ENCODE measurements around the gene GLI1. TPM values are rescaled to one million over a fixed set of nuclear protein-coding genes. Genes with fewer than 3 reads are reported as not detected.

GLI1 gene
- polyA plus RNA-seq, 1 of the 3 experiments (the other 2 are of a cell fraction), result 0.90 TPM

- Histone ChIP-seq H3K27me3 (ENCODE audit: insufficient read depth) (no peaks in the 10 kb centered on the region), H2AFZ (ENCODE audit: low read depth) (no peak overlapping the region), H3K4me2 (no peak overlapping the region; the same call in 1 of the 2 replicates), H3K9me2 (no peaks in the 10 kb centered on the region), H3K36me3 (replicated peaks in 1 of 2; ENCODE audit: control insufficient read depth in 1 of 2, insufficient read depth in 2 of 2, low read length in 1 of 2) (peaks cover 33 to 50% of the 10 kb centered on the region in 2 experiments), H4K20me1 (ENCODE audit: insufficient read depth) (0 out of 2 replicates have a peak, but pooled peaks cover 4% of the 10 kb centered on the region), H3K79me2 (ENCODE audit: insufficient read depth) (peaks cover 40% of the 10 kb centered on the region), H3K27ac (ENCODE audit: low read depth in 2 of 2, low read length in 1 of 2) (no peak overlapping the region; a peak in 1 of 4 replicates), H3K9ac (no peak overlapping the region), H3K4me3 (ENCODE audit: low read depth in 2 of 2, low read length in 1 of 2) (no peak overlapping the region), H3K9me3 (no peaks in the 10 kb centered on the region), H3F3A (replicated peaks; ENCODE audit: insufficient read depth) (peaks cover 7% of the 10 kb centered on the region), H3K4me1 (ENCODE audit: control insufficient read depth in 1 of 2, insufficient read depth in 2 of 2, low read depth in 1 of 2, low read length in 1 of 2) (peaks cover 6 to 9% of the 10 kb centered on the region in 2 experiments; a peak in 3 of 4 replicates)
- WGBS (ENCODE audit: low lambda C conversion rate), result 92% methylated on average over 3 of the region's 4 CpGs
- ChIA-PET POLR2A (interaction anchor here (0.6 kb wide), 1 partner anchor 181 kb away, joined by 4 read pairs; no protein-coding TSS in a partner anchor), CTCF (interaction anchor here (6.1 kb wide), 1 partner anchor 28 kb away, joined by 28 read pairs; no protein-coding TSS in a partner anchor)
- DNase-seq, result no peak
- TF ChIP-seq RCOR1 (IDR thresholded peaks at IDR 0.05; ENCODE audit: low read length), result no peak
- no peak for TF ChIP-seq CTCF (IDR thresholded peaks at IDR 0.05)
- no peak for TF ChIP-seq YY1 (IDR thresholded peaks at IDR 0.05; ENCODE audit: low read depth)
- no peak for TF ChIP-seq NFIC (IDR thresholded peaks at IDR 0.05; ENCODE audit: borderline replicate concordance)
- no peak for TF ChIP-seq MAX (IDR thresholded peaks at IDR 0.05; ENCODE audit: low read depth)
- no peak for TF ChIP-seq MEF2A (IDR thresholded peaks at IDR 0.05; ENCODE audit: borderline replicate concordance, low read depth)
- no peak for TF ChIP-seq NRF1 (IDR thresholded peaks at IDR 0.05; ENCODE audit: low read depth, low read length)
- no peak for TF ChIP-seq ZBTB33 (IDR thresholded peaks at IDR 0.05; ENCODE audit: borderline replicate concordance, low read depth)
- no peak for TF ChIP-seq EZH2phosphoT487 (IDR thresholded peaks at IDR 0.05; ENCODE audit: borderline replicate concordance, low read depth)
- TF ChIP-seq SIN3A (IDR thresholded peaks at IDR 0.05; ENCODE audit: borderline replicate concordance, low read depth, low read length), result no peak
- TF ChIP-seq JUND (IDR thresholded peaks at IDR 0.05), result no peak
- TF ChIP-seq CHD2 (IDR thresholded peaks at IDR 0.05; ENCODE audit: low read length, partially characterized antibody), result no peak
- TF ChIP-seq REST (IDR thresholded peaks at IDR 0.05; ENCODE audit: low read depth, low read length), result no peak
- TF ChIP-seq USF1 (IDR thresholded peaks at IDR 0.05; ENCODE audit: borderline replicate concordance, low read depth), result no peak
- TF ChIP-seq SMC3 (IDR thresholded peaks at IDR 0.05; ENCODE audit: low read depth, low read length), result no peak
- TF ChIP-seq FOXM1 (IDR thresholded peaks at IDR 0.05; ENCODE audit: low read depth), result no peak
These were observed 30.5 kb downstream of the GLI1 start for GRCh38 chr12:57490126-57490525.

Measured in SK-N-SH (cell line).